ENCODE measurements around the gene SLC8A1.

SLC8A1 gene

DNA sequence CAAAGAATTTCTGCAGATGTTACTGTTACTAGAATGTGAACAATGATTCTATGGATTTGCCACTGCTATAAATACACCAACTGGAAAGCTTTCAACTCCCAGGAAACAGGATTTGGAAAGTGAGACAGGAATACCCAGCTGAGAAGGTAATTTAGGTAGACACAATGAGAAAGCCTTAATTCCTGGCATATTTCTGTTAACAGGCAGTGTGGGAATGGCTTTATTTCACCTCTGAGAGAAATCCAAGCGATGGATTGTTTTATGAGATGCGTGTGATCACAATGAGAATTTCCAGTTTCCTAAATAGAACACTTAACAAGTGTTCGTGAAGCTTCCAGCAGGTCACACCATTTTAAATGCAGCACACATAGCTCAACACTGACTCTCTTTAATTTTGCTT, 133.0 kb downstream of the SLC8A1 start:
- POLR2A ChIA-PET: no interaction called here
- CTCF ChIA-PET: interaction anchor here (1.2 to 1.5 kb wide), 3 partner anchors 10 to 46 kb away, joined by 3 to 4 read pairs (median 4); no protein-coding TSS in a partner anchor
- TF ChIP-seq CTCF (IDR thresholded peaks at IDR 0.05; ENCODE audit: control extremely low read depth, extremely low read depth, low read depth, missing control alignments): no peak
- DNase-seq (ENCODE audit: extremely low spot score): no peak

- ChIA-PET POLR2A (no interaction called here), CTCF (no interaction called here)
- DNase-seq (ENCODE audit: extremely low spot score): no peak
- TF ChIP-seq CTCF (IDR thresholded peaks at IDR 0.05; ENCODE audit: control extremely low read depth, extremely low read depth, low read depth, missing control alignments): no peak
Measured at GRCh38 chr2:40317761-40318160, 134.1 kb downstream of the SLC8A1 start.

- ChIA-PET POLR2A (no interaction called here), CTCF (no interaction called here)
- DNase-seq (ENCODE audit: extremely low spot score): no peak
- TF ChIP-seq CTCF (IDR thresholded peaks at IDR 0.05; ENCODE audit: control extremely low read depth, extremely low read depth, low read depth, missing control alignments): no peak
Measured at GRCh38 chr2:40317046-40317445, 134.8 kb downstream of the SLC8A1 start.

- ChIA-PET POLR2A (no interaction called here), CTCF (no interaction called here)
- no peak for DNase-seq (ENCODE audit: extremely low spot score)
- no peak for TF ChIP-seq CTCF (IDR thresholded peaks at IDR 0.05; ENCODE audit: control extremely low read depth, extremely low read depth, low read depth, missing control alignments)
Measured at GRCh38 chr2:40316620-40317019, 135.3 kb downstream of the SLC8A1 start.

- no peak for TF ChIP-seq CTCF (IDR thresholded peaks at IDR 0.05; ENCODE audit: control extremely low read depth, extremely low read depth, low read depth, missing control alignments)
- DNase-seq (ENCODE audit: extremely low spot score): no peak
- CTCF ChIA-PET: no interaction called here
- POLR2A ChIA-PET: no interaction called here
Measured at GRCh38 chr2:40315683-40316082, 136.2 kb downstream of the SLC8A1 start.

- POLR2A ChIA-PET: no interaction called here
- CTCF ChIA-PET: no interaction called here
- DNase-seq (ENCODE audit: extremely low spot score): no peak
- TF ChIP-seq CTCF (IDR thresholded peaks at IDR 0.05; ENCODE audit: control extremely low read depth, extremely low read depth, low read depth, missing control alignments): no peak
Measured at GRCh38 chr2:40311026-40311425, 140.9 kb downstream of the SLC8A1 start.

GRCh38 chr2:40310303-40310702, 141.6 kb downstream of the SLC8A1 start:
- DNase-seq (ENCODE audit: extremely low spot score): no peak
- TF ChIP-seq CTCF (IDR thresholded peaks at IDR 0.05; ENCODE audit: control extremely low read depth, extremely low read depth, low read depth, missing control alignments): no peak
- ChIA-PET POLR2A (no interaction called here), CTCF (no interaction called here)
